ENCODE measurements around the gene LHFPL3.

Gene LHFPL3

GRCh38 chr7:104450861-104451260, 122.5 kb downstream of the LHFPL3 start:
- DNase-seq = no peak
- Histone ChIP-seq H3K27ac (no peak overlapping the region), H3K27me3 (replicated peaks) (no peaks in the 10 kb centered on the region), H3K36me3 (replicated peaks) (no peaks in the 10 kb centered on the region), H3K4me3 (ENCODE audit: low read depth, low read length) (no peak overlapping the region)
- in situ Hi-C loops (cut with HindIII; ENCODE audit: low pct_ligation_motif_present, low sequenced_read_pairs) = no loop called here
- no peak for TF ChIP-seq CTCF (IDR thresholded peaks at IDR 0.05; ENCODE audit: low read depth, low read length, missing control alignments)

- Histone ChIP-seq H3K27me3 (replicated peaks) (no peaks in the 10 kb centered on the region), H3K27ac (no peak overlapping the region), H3K36me3 (replicated peaks) (no peaks in the 10 kb centered on the region), H3K4me3 (ENCODE audit: low read depth, low read length) (no peak overlapping the region)
- in situ Hi-C loops (cut with HindIII; ENCODE audit: low pct_ligation_motif_present, low sequenced_read_pairs) = no loop called here
- DNase-seq = no peak
- no peak for TF ChIP-seq CTCF (IDR thresholded peaks at IDR 0.05; ENCODE audit: low read depth, low read length, missing control alignments)
These were observed 124.8 kb downstream of the LHFPL3 start for GRCh38 chr7:104453190-104453589.

GRCh38 chr7:104458875-104459274, 130.5 kb downstream of the LHFPL3 start:
- in situ Hi-C loops (cut with HindIII; ENCODE audit: low pct_ligation_motif_present, low sequenced_read_pairs) = no loop called here

GRCh38 chr7:104469166-104469820, 140.9 kb downstream of the LHFPL3 start:
- TF ChIP-seq CTCF (IDR thresholded peaks at IDR 0.05; ENCODE audit: low read depth, low read length, missing control alignments) = no peak
- no peak for DNase-seq
- H3K4me3 ChIP-seq (ENCODE audit: low read depth, low read length) = no peak overlapping the region
- in situ Hi-C loops (cut with HindIII; ENCODE audit: low pct_ligation_motif_present, low sequenced_read_pairs) = no loop called here
- no peaks in the 10 kb centered on the region for H3K36me3 ChIP-seq (replicated peaks)
- H3K27me3 ChIP-seq (replicated peaks) = no peaks in the 10 kb centered on the region
- no peak overlapping the region for H3K27ac ChIP-seq

More at GRCh38 chr7:104458875-104459274, 130.5 kb downstream of the LHFPL3 start:
- DNase-seq = no peak
- no peak overlapping the region for H3K4me3 ChIP-seq (ENCODE audit: low read depth, low read length)
- no peaks in the 10 kb centered on the region for H3K36me3 ChIP-seq (replicated peaks)
- no peak for TF ChIP-seq CTCF (IDR thresholded peaks at IDR 0.05; ENCODE audit: low read depth, low read length, missing control alignments)
- H3K27me3 ChIP-seq (replicated peaks) = no peaks in the 10 kb centered on the region
- no peak overlapping the region for H3K27ac ChIP-seq

GRCh38 chr7:104480529-104480928, 152.1 kb downstream of the LHFPL3 start:
- no peaks in the 10 kb centered on the region for H3K36me3 ChIP-seq (replicated peaks)
- DNase-seq = no peak
- H3K4me3 ChIP-seq (ENCODE audit: low read depth, low read length) = no peak overlapping the region
- H3K27me3 ChIP-seq (replicated peaks) = no peaks in the 10 kb centered on the region
- no peak for TF ChIP-seq CTCF (IDR thresholded peaks at IDR 0.05; ENCODE audit: low read depth, low read length, missing control alignments)
- in situ Hi-C loops (cut with HindIII; ENCODE audit: low pct_ligation_motif_present, low sequenced_read_pairs) = no loop called here
- no peak overlapping the region for H3K27ac ChIP-seq

Data from brain microvascular endothelial cell (primary cell).